SH-SY5Y (cell line): ENCODE measurements around the gene NBL1.

Source experiments
- GATA2 ChIP-seq: IDR thresholded peaks from 2 replicates; pipeline ENCODE4 v1.6.1; 2011; ENCODE audit warnings: mild to moderate bottlenecking, low read depth, low read length
- GATA3 ChIP-seq: IDR thresholded peaks from 2 replicates; pipeline ENCODE4 v1.6.1; 2011; ENCODE audit warnings: low read depth, mild to moderate bottlenecking, low read length, moderate library complexity

DNA sequence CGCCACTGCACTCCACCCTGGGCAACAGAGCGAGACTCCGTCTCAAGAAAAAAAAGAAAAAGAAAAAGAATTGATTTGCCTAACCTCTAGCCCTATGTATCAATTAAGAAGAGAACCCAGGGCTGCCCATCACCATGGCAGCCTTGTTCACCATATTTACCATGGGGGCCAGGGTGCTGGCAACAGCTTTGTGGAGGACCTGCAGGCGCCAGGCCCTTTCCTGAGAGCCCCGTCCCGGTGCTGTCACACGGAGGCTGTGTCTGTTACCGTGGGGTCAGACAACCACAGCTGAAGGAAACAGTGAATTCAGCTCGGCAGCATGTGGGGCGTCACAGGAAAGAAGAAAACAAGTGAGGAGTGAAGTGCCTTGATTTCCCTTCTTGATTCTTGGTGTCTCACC lies 6.5 kb upstream of the NBL1 start:
- TF ChIP-seq GATA2 (no peak), GATA3 (no peak)
